PC-9 (cell line): ENCODE data around the gene OR9Q1.

ENCODE experiments used
- CTCF ChIP-seq: fragments of 200-600 bp; sonication (generic); conservative IDR thresholded peaks from 2 replicates; pipeline ENCODE4 v1.6.1; 2017; ENCODE audit warnings: mixed run types, antibody characterized with exemption, mild to moderate bottlenecking, moderate library complexity
- EZH2 ChIP-seq: fragments of 200-600 bp; sonication (generic); IDR thresholded peaks from 2 replicates; pipeline ENCODE4 v1.8.0; 2017; ENCODE audit warnings: antibody characterized with exemption, low read depth

DNA sequence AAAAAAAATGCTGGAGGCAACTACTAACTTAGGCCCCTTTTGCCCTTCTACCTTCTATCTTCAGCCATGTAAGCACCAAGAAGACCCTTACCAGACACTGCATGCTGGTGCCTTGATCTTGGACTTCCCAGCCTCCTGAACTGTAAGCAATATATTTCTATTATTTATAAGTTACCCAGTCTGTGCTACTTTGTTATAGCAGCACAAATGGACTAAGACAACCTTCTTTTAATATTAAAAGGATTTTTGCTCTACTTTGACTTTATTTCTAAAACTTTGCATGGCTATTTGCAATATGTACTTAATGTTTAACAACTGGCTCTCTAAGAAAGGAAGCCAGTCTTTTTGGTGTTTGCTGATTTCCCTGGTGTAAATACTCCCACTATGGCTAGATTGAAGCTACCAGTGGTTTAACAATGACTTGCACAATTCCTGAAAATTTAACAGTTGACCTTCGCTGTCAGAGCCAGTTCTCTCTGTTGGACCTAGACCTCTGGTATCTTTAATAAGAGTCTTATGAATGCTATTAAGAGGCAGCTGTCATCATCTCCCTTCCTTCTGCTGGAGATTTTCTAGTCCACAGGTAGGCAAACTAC lies 32.2 kb downstream of the OR9Q1 start:
- no peak for TF ChIP-seq CTCF
- no peak for TF ChIP-seq EZH2
